Caco-2 (cell line): ENCODE measurements around the gene SLC28A1. TPM values are rescaled to one million over a fixed set of nuclear protein-coding genes. Genes with fewer than 3 reads are reported as not detected.

Experiments used
- BruUV-seq: library from RNA; stranded (reverse); fragments of 400-500 nt; replicated peaks from 2 replicates; lab custom pipeline; 2021; lab: Mats Ljungman, UMichigan
- CTCF ChIA-PET: fragments of 300-600 bp; sonication (Branson Sonifier 250); formaldehyde crosslinking; loops from one replicate; lab custom pipeline; 2022; ENCODE audit warnings: antibody characterized with exemption; lab: Charles Lee
- POLR2A ChIA-PET: fragments of 300-600 bp; sonication (Branson Sonifier 250); formaldehyde crosslinking; loops from one replicate; lab custom pipeline; 2022; ENCODE audit warnings: antibody characterized with exemption; lab: Charles Lee
- DNase-seq, 2 experiments: peaks; one replicate each; pipeline versions ENCODE4 v3.0.0 to v3.0.0-alpha.2; 2020 to 2022
- H3K27me3 ChIP-seq: replicated peaks from 2 replicates; pipeline ENCODE4 v1.6.0; 2011; ENCODE audit warnings: low read length; ENCODE audit not compliant: control insufficient read depth, insufficient read depth
- H3K36me3 ChIP-seq: 2 replicates; pipeline ENCODE4 v1.5.1; 2011; ENCODE audit warnings: low read length; ENCODE audit not compliant: control insufficient read depth, insufficient read depth
- H3K4me1 ChIP-seq: fragments of 250-450 bp; sonication (Bioruptor Pico); 2 replicates; pipeline ENCODE4 v1.5.1; 2020; ENCODE audit warnings: mild to moderate bottlenecking
- H3K4me3 ChIP-seq: 2 replicates; pipeline ENCODE4 v1.5.1; 2011; ENCODE audit warnings: low read depth, mild to moderate bottlenecking, control low read depth, low read length
- H3K9me3 ChIP-seq: fragments of 250-450 bp; sonication (Bioruptor Pico); 2 replicates; pipeline ENCODE4 v1.5.1; 2020; ENCODE audit warnings: mild to moderate bottlenecking, moderate library complexity
- H3K27ac Mint-ChIP-seq: one replicate; pipeline ENCODE4 v1.8.0; 2022; ENCODE audit warnings: mixed read lengths; ENCODE audit not compliant: unreplicated experiment
- H3K27me3 Mint-ChIP-seq: one replicate; pipeline ENCODE4 v1.8.0; 2022; ENCODE audit warnings: mixed read lengths; ENCODE audit not compliant: insufficient read depth, unreplicated experiment
- H3K36me3 Mint-ChIP-seq: one replicate; pipeline ENCODE4 v1.8.0; 2022; ENCODE audit warnings: mild to moderate bottlenecking, mixed read lengths; ENCODE audit not compliant: insufficient read depth, unreplicated experiment
- H3K4me1 Mint-ChIP-seq: one replicate; pipeline ENCODE4 v1.8.0; 2022; ENCODE audit warnings: low read depth, mixed read lengths; ENCODE audit not compliant: unreplicated experiment
- H3K4me3 Mint-ChIP-seq: one replicate; pipeline ENCODE4 v1.8.0; 2022; ENCODE audit warnings: mild to moderate bottlenecking, moderate library complexity, mixed read lengths; ENCODE audit not compliant: unreplicated experiment
- H3K9me3 Mint-ChIP-seq: one replicate; pipeline ENCODE4 v1.8.0; 2022; ENCODE audit warnings: mixed read lengths; ENCODE audit not compliant: unreplicated experiment
- CTCF ChIP-seq, 2 experiments: fragments of 200-600 bp in 1 of 2; IDR thresholded peaks; 1 replicate in 1 of 2; 2 replicates in 1 of 2; pipeline versions ENCODE4 v1.5.1 to v1.8.0; 2011 to 2022; ENCODE audit warnings: antibody characterized with exemption in 1 of 2, control low read depth in 1 of 2, inconsistent platforms in 1 of 2, low read depth in 1 of 2, low read length in 1 of 2, mild to moderate bottlenecking in 1 of 2, moderate library complexity in 1 of 2; ENCODE audit not compliant: insufficient read depth in 1 of 2, severe bottlenecking in 1 of 2, unreplicated experiment in 1 of 2
- intact Hi-C: fragments of 100-400 bp; cut with micrococcal nuclease; formaldehyde crosslinking; loops from one replicate; pipeline ENCODE4 v1.10.0; 2022; ENCODE audit not compliant: unreplicated experiment
- total RNA-seq: library from RNA; stranded (reverse); gene quantifications from 2 replicates; pipeline ENCODE4 v1.2.3, GENCODE V29; 2022

SLC28A1 gene
- total RNA-seq, 1 experiment from 2014 or later: not detected

GRCh38 chr15:84910928-84911623, 26.6 kb downstream of the SLC28A1 start:
- Mint-ChIP-seq H3K36me3 (peaks cover 7% of the 10 kb centered on the region), H3K27me3 (no peaks in the 10 kb centered on the region), H3K27ac (no peak overlapping the region), H3K9me3 (no peaks in the 10 kb centered on the region), H3K4me1 (peaks cover 34% of the 10 kb centered on the region), H3K4me3 (no peak overlapping the region)
- DNase-seq: no peak
- H3K4me1 ChIP-seq: peaks cover 36% of the 10 kb centered on the region
- ChIA-PET POLR2A (interaction anchor here (0.5 kb wide), 1 partner anchor 14 kb away, joined by 5 read pairs; no protein-coding TSS in a partner anchor), CTCF (no interaction called here)
- H3K4me3 ChIP-seq: no peak overlapping the region
- TF ChIP-seq CTCF (IDR thresholded peaks at IDR 0.05; ENCODE audit: insufficient read depth in 1 of 2, low read depth in 1 of 2, low read length in 1 of 2, severe bottlenecking in 1 of 2, unreplicated experiment in 1 of 2): no peak
- H3K27me3 ChIP-seq: no peaks in the 10 kb centered on the region; the same call in 1 of the 2 replicates
- BruUV-seq: no TSS peak
- H3K36me3 ChIP-seq: no peaks in the 10 kb centered on the region
- no peaks in the 10 kb centered on the region for H3K9me3 ChIP-seq
- intact Hi-C loops: no loop called here

GRCh38 chr15:84911879-84912660, 27.6 kb downstream of the SLC28A1 start:
- H3K27me3 ChIP-seq: no peaks in the 10 kb centered on the region; the same call in 1 of the 2 replicates
- Mint-ChIP-seq H3K27ac (peak overlapping the region; percentile 74), H3K27me3 (no peaks in the 10 kb centered on the region), H3K4me1 (peaks cover 28% of the 10 kb centered on the region), H3K9me3 (no peaks in the 10 kb centered on the region), H3K36me3 (peaks cover 7% of the 10 kb centered on the region), H3K4me3 (no peak overlapping the region)
- ChIA-PET POLR2A (no interaction called here), CTCF (interaction anchor here (0.8 to 1.2 kb wide), 2 partner anchors 8 to 16 kb away, joined by 3 to 4 read pairs; no protein-coding TSS in a partner anchor)
- H3K4me3 ChIP-seq: no peak overlapping the region
- no peak for TF ChIP-seq CTCF (IDR thresholded peaks at IDR 0.05; ENCODE audit: insufficient read depth in 1 of 2, low read depth in 1 of 2, low read length in 1 of 2, severe bottlenecking in 1 of 2, unreplicated experiment in 1 of 2)
- DNase-seq: peak in 1 of 2 experiments; percentile 33
- no peaks in the 10 kb centered on the region for H3K9me3 ChIP-seq
- H3K4me1 ChIP-seq: peaks cover 36% of the 10 kb centered on the region
- BruUV-seq: no TSS peak
- intact Hi-C loops: no loop called here
- H3K36me3 ChIP-seq: no peaks in the 10 kb centered on the region

DNA sequence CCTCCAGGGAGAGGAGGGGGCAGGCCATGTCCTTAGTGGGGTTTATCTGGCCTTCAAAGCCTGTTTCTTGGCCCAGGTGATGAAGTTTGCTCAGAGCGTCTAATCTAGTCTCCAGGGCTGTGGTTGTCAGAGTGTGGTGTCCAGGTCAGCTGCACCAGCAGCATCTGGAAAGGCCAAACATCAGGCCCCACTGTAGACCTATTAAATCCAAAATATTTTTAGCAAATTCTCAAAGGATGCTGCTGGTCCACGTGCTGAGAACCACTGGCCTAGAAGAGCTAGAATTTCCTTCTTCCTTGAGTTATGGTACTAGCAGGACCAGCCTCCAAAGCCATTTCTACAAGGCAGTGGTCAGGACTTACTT, 28.9 kb downstream of the SLC28A1 start:
- Mint-ChIP-seq H3K27me3 (no peaks in the 10 kb centered on the region), H3K27ac (no peak overlapping the region), H3K36me3 (peaks cover 7% of the 10 kb centered on the region), H3K9me3 (no peaks in the 10 kb centered on the region), H3K4me3 (no peak overlapping the region), H3K4me1 (peaks cover 28% of the 10 kb centered on the region)
- DNase-seq: no peak
- no peaks in the 10 kb centered on the region; the same call in 1 of the 2 replicates for H3K27me3 ChIP-seq
- no peak overlapping the region for H3K4me3 ChIP-seq
- no peak for TF ChIP-seq CTCF (IDR thresholded peaks at IDR 0.05; ENCODE audit: insufficient read depth in 1 of 2, low read depth in 1 of 2, low read length in 1 of 2, severe bottlenecking in 1 of 2, unreplicated experiment in 1 of 2)
- H3K36me3 ChIP-seq: no peaks in the 10 kb centered on the region
- peaks cover 35% of the 10 kb centered on the region for H3K4me1 ChIP-seq
- H3K9me3 ChIP-seq: no peaks in the 10 kb centered on the region
- ChIA-PET POLR2A (no interaction called here), CTCF (no interaction called here)
- intact Hi-C loops: no loop called here
- BruUV-seq: no TSS peak
